HFFc6 (cell line): Measurements from ENCODE around the gene PROK2. TPM values are rescaled to one million over a fixed set of nuclear protein-coding genes. Genes with fewer than 3 reads are reported as not detected.

Experiments used
- DNase-seq: peaks from one replicate; pipeline ENCODE4 v3.0.0-alpha.2; 2018
- H3K27ac Mint-ChIP-seq: 2 replicates; pipeline ENCODE4 v1.8.0; 2020; ENCODE audit warnings: mild to moderate bottlenecking, mixed read lengths
- H3K27me3 Mint-ChIP-seq: 2 replicates; pipeline ENCODE4 v1.8.0; 2021; ENCODE audit warnings: mild to moderate bottlenecking, moderate library complexity, mixed read lengths; ENCODE audit not compliant: insufficient read depth
- H3K36me3 Mint-ChIP-seq: 2 replicates; pipeline ENCODE4 v1.8.0; 2021; ENCODE audit warnings: low read depth, mixed read lengths
- H3K4me1 Mint-ChIP-seq: 2 replicates; pipeline ENCODE4 v1.8.0; 2020; ENCODE audit warnings: low read depth, mixed read lengths
- H3K4me3 Mint-ChIP-seq: 2 replicates; pipeline ENCODE4 v1.8.0; 2020; ENCODE audit warnings: mild to moderate bottlenecking, moderate library complexity, mixed read lengths
- H3K9me3 Mint-ChIP-seq: 2 replicates; pipeline ENCODE4 v1.8.0; 2020; ENCODE audit warnings: mild to moderate bottlenecking, mixed read lengths
- CTCF ChIP-seq: fragments of 200-600 bp; sonication (generic); IDR thresholded peaks from 2 replicates; pipeline ENCODE4 v1.5.0; 2021; ENCODE audit warnings: antibody characterized with exemption, mild to moderate bottlenecking
- total RNA-seq, 6 experiments: library from RNA; stranded (reverse); fragmentation: NEBNext Ultra II Directional; extraction: Animal tissue kit (Norgen Biotek cat#: 25700); gene quantifications; 2 replicates in 1 of 6; 3 replicates in 5 of 6; pipeline ENCODE4 v1.2.3, GENCODE V29; 2021

PROK2 gene
- total RNA-seq, 6 experiments from 2014 or later = not detected

GRCh38 chr3:71726146-71726545 lies 58.8 kb downstream of the PROK2 start:
- H3K4me3 Mint-ChIP-seq = peak overlapping the region; percentile 62; the same call in 1 of the 2 replicates
- H3K36me3 Mint-ChIP-seq = no peaks in the 10 kb centered on the region
- H3K4me1 Mint-ChIP-seq = peaks cover 17% of the 10 kb centered on the region
- no peak overlapping the region for H3K27ac Mint-ChIP-seq
- no peaks in the 10 kb centered on the region for H3K9me3 Mint-ChIP-seq
- H3K27me3 Mint-ChIP-seq = peaks cover 32% of the 10 kb centered on the region
- TF ChIP-seq CTCF = no peak
- DNase-seq = no peak

GRCh38 chr3:71725271-71725991 lies 59.5 kb downstream of the PROK2 start, which contains the start of gene EIF4E3:
TSS of gene EIF4E3 (minus strand) at chr3:71725402. CDS start at chr3:71725367, 35 bp downstream.
- no peaks in the 10 kb centered on the region for H3K36me3 Mint-ChIP-seq
- no peaks in the 10 kb centered on the region for H3K9me3 Mint-ChIP-seq
- TF ChIP-seq CTCF = no peak
- peaks cover 35% of the 10 kb centered on the region for H3K27me3 Mint-ChIP-seq
- peak within 1 kb of the TSS; percentile 62 for H3K4me3 Mint-ChIP-seq
- H3K27ac Mint-ChIP-seq = no peak within 1 kb of the TSS
- no peak for DNase-seq
- H3K4me1 Mint-ChIP-seq = peaks cover 17% of the 10 kb centered on the region

GRCh38 chr3:71724584-71725270 lies 60.2 kb downstream of the PROK2 start:
- Mint-ChIP-seq H3K4me1 (peaks cover 12% of the 10 kb centered on the region), H3K4me3 (peak overlapping the region; percentile 58), H3K27me3 (peaks cover 37% of the 10 kb centered on the region), H3K9me3 (no peaks in the 10 kb centered on the region), H3K27ac (no peak overlapping the region), H3K36me3 (no peaks in the 10 kb centered on the region)
- TF ChIP-seq CTCF = no peak
- no peak for DNase-seq

- Mint-ChIP-seq H3K4me3 (peak overlapping the region; percentile 58), H3K9me3 (no peaks in the 10 kb centered on the region), H3K27me3 (peaks cover 39% of the 10 kb centered on the region), H3K36me3 (no peaks in the 10 kb centered on the region), H3K27ac (no peak overlapping the region), H3K4me1 (peaks cover 7% of the 10 kb centered on the region; the same call in 1 of the 2 replicates)
- no peak for DNase-seq
- TF ChIP-seq CTCF = no peak
These were observed 60.8 kb downstream of the PROK2 start for GRCh38 chr3:71724171-71724453.

GRCh38 chr3:71723452-71724170 lies 61.3 kb downstream of the PROK2 start:
- Mint-ChIP-seq H3K27ac (no peak overlapping the region), H3K4me3 (peak overlapping the region; percentile 58; the same call in 1 of the 2 replicates), H3K9me3 (no peaks in the 10 kb centered on the region), H3K27me3 (peaks cover 41% of the 10 kb centered on the region), H3K4me1 (peaks cover 7% of the 10 kb centered on the region; the same call in 1 of the 2 replicates), H3K36me3 (no peaks in the 10 kb centered on the region)
- no peak for DNase-seq
- TF ChIP-seq CTCF = no peak
